HG02571 (cell line): ENCODE results near the gene COL5A2.

ENCODE experiments used
- ATAC-seq: cut with Tn5 transposase; IDR thresholded peaks from one replicate; pipeline ENCODE4 v1.9.1; 2021; ENCODE audit warnings: mild to moderate bottlenecking, moderate library complexity; ENCODE audit not compliant: unreplicated experiment

The COL5A2 gene

GRCh38 chr2:189178726-189179569 is 613 bp downstream of the COL5A2 start:
- ATAC-seq = no peak

GRCh38 chr2:189178054-189178453 is 1.5 kb downstream of the COL5A2 start:
- ATAC-seq = no peak

GRCh38 chr2:189177251-189177840 is 2.2 kb downstream of the COL5A2 start:
- no peak for ATAC-seq

- ATAC-seq = no peak
Observed at GRCh38 chr2:189176516-189176915, 3.0 kb downstream of the COL5A2 start.

- ATAC-seq = no peak
Observed at GRCh38 chr2:189175869-189176433, 3.6 kb downstream of the COL5A2 start.

GRCh38 chr2:189171956-189172609 is 7.5 kb downstream of the COL5A2 start:
- ATAC-seq = no peak

GRCh38 chr2:189168856-189169499 is 10.6 kb downstream of the COL5A2 start:
- no peak for ATAC-seq

- ATAC-seq = no peak
Observed at GRCh38 chr2:189165656-189166380, 13.7 kb downstream of the COL5A2 start.

- ATAC-seq = no peak
Observed at GRCh38 chr2:189164746-189165145, 14.8 kb downstream of the COL5A2 start.

GRCh38 chr2:189163889-189164288 is 15.7 kb downstream of the COL5A2 start:
- no peak for ATAC-seq

- no peak for ATAC-seq
Observed at GRCh38 chr2:189162566-189162965, 17.0 kb downstream of the COL5A2 start.

GRCh38 chr2:189161894-189162293 is 17.7 kb downstream of the COL5A2 start:
- no peak for ATAC-seq

GRCh38 chr2:189159717-189160116 is 19.8 kb downstream of the COL5A2 start:
- no peak for ATAC-seq

GRCh38 chr2:189159273-189159672 is 20.3 kb downstream of the COL5A2 start:
- no peak for ATAC-seq

- ATAC-seq = no peak
Observed at GRCh38 chr2:189157939-189158338, 21.6 kb downstream of the COL5A2 start.

- no peak for ATAC-seq
Observed at GRCh38 chr2:189157456-189157855, 22.1 kb downstream of the COL5A2 start.

- no peak for ATAC-seq
Observed at GRCh38 chr2:189155795-189156194, 23.8 kb downstream of the COL5A2 start.

- ATAC-seq = no peak
Observed at GRCh38 chr2:189153619-189154018, 25.9 kb downstream of the COL5A2 start.

- ATAC-seq = no peak
Observed at GRCh38 chr2:189152483-189152882, 27.1 kb downstream of the COL5A2 start.

- no peak for ATAC-seq
Observed at GRCh38 chr2:189151906-189152305, 27.7 kb downstream of the COL5A2 start.
